GM18499 (cell line): Measurements from ENCODE around the gene KCNH3.
"Not testable (repeated sequence)": the region's sequence is repeated elsewhere in the genome, so short reads cannot be mapped to it uniquely, and the experiment has no call there.

Experiments
- ATAC-seq: cut with Tn5 transposase; IDR thresholded peaks from one replicate; pipeline ENCODE4 v1.9.1; 2021; ENCODE audit warnings: moderate number of reproducible peaks; ENCODE audit not compliant: insufficient read depth, unreplicated experiment

The KCNH3 gene

GRCh38 chr12:49527361-49528130, 11.3 kb upstream of the KCNH3 start:
- no peak for ATAC-seq

- no peak for ATAC-seq
Observed at GRCh38 chr12:49529414-49529813, 9.4 kb upstream of the KCNH3 start.

- ATAC-seq, result no peak
Observed at GRCh38 chr12:49531745-49532144, 7.1 kb upstream of the KCNH3 start.

GRCh38 chr12:49533331-49533730, 5.5 kb upstream of the KCNH3 start:
- ATAC-seq, result no peak

GRCh38 chr12:49534122-49534521, 4.7 kb upstream of the KCNH3 start:
- not testable (repeated sequence) for ATAC-seq

- no peak for ATAC-seq
Observed at GRCh38 chr12:49534731-49535278, 4.0 kb upstream of the KCNH3 start.

- ATAC-seq, result no peak
Observed at GRCh38 chr12:49535921-49536525, 2.8 kb upstream of the KCNH3 start.

- ATAC-seq, result no peak
Observed at GRCh38 chr12:49536526-49537071, 2.2 kb upstream of the KCNH3 start.

GRCh38 chr12:49537231-49537751, 1.5 kb upstream of the KCNH3 start:
- ATAC-seq, result no peak

- ATAC-seq, result no peak
Observed at GRCh38 chr12:49537752-49538509, 899 bp upstream of the KCNH3 start.

- ATAC-seq, result no peak
Observed at GRCh38 chr12:49539406-49540228, 787 bp downstream of the KCNH3 start.

- no peak for ATAC-seq
Observed at GRCh38 chr12:49540229-49541139, 1.7 kb downstream of the KCNH3 start.

GRCh38 chr12:49541140-49541861, 2.5 kb downstream of the KCNH3 start:
- no peak for ATAC-seq

GRCh38 chr12:49541911-49542505, 3.2 kb downstream of the KCNH3 start:
- ATAC-seq, result no peak

GRCh38 chr12:49542592-49543160, 3.8 kb downstream of the KCNH3 start:
- ATAC-seq, result no peak

- ATAC-seq, result no peak
Observed at GRCh38 chr12:49543221-49543913, 4.5 kb downstream of the KCNH3 start.
